ENCODE data around the gene AMELX.

DNA sequence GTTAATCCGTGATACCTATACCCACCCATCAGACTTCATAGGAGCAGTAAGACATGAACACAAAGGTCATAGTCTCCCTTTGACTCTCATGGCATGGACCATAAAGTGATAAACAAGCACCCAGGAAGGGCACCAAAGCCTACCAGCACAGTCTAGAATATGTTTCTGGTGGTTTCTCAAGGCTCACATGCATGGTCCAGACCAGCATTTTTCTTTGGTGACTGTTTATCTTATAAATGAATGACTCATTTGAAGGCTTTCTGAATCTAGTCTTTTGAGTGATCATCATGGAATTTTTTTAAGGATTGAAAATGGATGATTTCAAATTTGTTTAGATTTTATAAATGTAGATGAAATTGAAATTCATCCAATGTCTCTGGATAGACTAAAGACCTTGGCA lies 32.0 kb upstream of the AMELX start:
- TF ChIP-seq, protein P1, sequence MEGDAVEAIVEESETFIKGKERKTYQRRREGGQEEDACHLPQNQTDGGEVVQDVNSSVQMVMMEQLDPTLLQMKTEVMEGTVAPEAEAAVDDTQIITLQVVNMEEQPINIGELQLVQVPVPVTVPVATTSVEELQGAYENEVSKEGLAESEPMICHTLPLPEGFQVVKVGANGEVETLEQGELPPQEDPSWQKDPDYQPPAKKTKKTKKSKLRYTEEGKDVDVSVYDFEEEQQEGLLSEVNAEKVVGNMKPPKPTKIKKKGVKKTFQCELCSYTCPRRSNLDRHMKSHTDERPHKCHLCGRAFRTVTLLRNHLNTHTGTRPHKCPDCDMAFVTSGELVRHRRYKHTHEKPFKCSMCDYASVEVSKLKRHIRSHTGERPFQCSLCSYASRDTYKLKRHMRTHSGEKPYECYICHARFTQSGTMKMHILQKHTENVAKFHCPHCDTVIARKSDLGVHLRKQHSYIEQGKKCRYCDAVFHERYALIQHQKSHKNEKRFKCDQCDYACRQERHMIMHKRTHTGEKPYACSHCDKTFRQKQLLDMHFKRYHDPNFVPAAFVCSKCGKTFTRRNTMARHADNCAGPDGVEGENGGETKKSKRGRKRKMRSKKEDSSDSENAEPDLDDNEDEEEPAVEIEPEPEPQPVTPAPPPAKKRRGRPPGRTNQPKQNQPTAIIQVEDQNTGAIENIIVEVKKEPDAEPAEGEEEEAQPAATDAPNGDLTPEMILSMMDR (IDR thresholded peaks at IDR 0.05) = no peak
- no peak for TF ChIP-seq POLR2AphosphoS5 (IDR thresholded peaks at IDR 0.05)

All from prostate gland (tissue), 2 donors.